Tibial nerve (tissue), 4 donors: Measurements from ENCODE around the gene GIMAP5. TPM values are rescaled to one million over a fixed set of nuclear protein-coding genes. Genes with fewer than 3 reads are reported as not detected.

Experiments
- DNase-seq, 2 donors: peaks; one replicate each; pipeline ENCODE4 v3.0.0-alpha.2; 2019; ENCODE audit warnings: low spot score in 2 of 2
- H3K27ac ChIP-seq, 4 donors: fragments of 200-600 bp; sonication (generic) in 3 of 4; one replicate each; pipeline ENCODE4 v1.5.1; 2017 to 2019; ENCODE audit warnings: mild to moderate bottlenecking in 1 of 4
- H3K27me3 ChIP-seq, 2 donors: fragments of 200-600 bp; sonication (generic) in 1 of 2; one replicate each; pipeline versions ENCODE4 v1.5.1 to v1.6.0; 2017 to 2019
- H3K36me3 ChIP-seq, 3 donors: fragments of 200-600 bp; sonication (generic); one replicate each; pipeline ENCODE4 v1.5.1; 2018 to 2019
- H3K4me1 ChIP-seq, 4 donors: fragments of 200-600 bp; sonication (generic) in 3 of 4; one replicate each; pipeline ENCODE4 v1.5.1; 2017 to 2019
- H3K4me3 ChIP-seq, 4 donors: fragments of 200-600 bp; sonication (generic) in 3 of 4; one replicate each; pipeline ENCODE4 v1.5.1; 2017 to 2019; ENCODE audit warnings: mild to moderate bottlenecking in 1 of 4, moderate library complexity in 1 of 4
- H3K9me3 ChIP-seq, 4 donors: fragments of 200-600 bp; sonication (generic) in 3 of 4; one replicate each; pipeline ENCODE4 v1.5.1; 2017 to 2019
- CTCF ChIP-seq, 5 experiments: fragments of 200-600 bp in 3 of 5; fragments of 450-650 bp in 2 of 5; sonication (generic) in 3 of 5; IDR thresholded peaks; one replicate each; pipeline ENCODE4 v1.5.1; 2016 to 2019; ENCODE audit warnings: antibody characterized with exemption in 5 of 5, mild to moderate bottlenecking in 3 of 5, moderate library complexity in 2 of 5
- EP300 ChIP-seq, 2 donors: sonication (generic); formaldehyde crosslinking; IDR thresholded peaks; one replicate each; pipeline ENCODE4 v1.6.1; 2017; ENCODE audit warnings: antibody characterized with exemption in 2 of 2, mild to moderate bottlenecking in 1 of 2
- POLR2A ChIP-seq, 2 donors: fragments of 450-650 bp; IDR thresholded peaks; one replicate each; pipeline ENCODE4 v1.6.1; 2017; ENCODE audit warnings: antibody characterized with exemption in 2 of 2, mild to moderate bottlenecking in 2 of 2, moderate library complexity in 2 of 2
- WGBS, 2 donors: methylation state at CpG; one replicate each; pipeline ENCODE4 v1.1.5; 2018; 5-methylcytosine and 5-hydroxymethylcytosine counted together
- total RNA-seq, 4 donors: library from RNA; depleted of rRNA; stranded (reverse); fragments of >200 nt; gene quantifications; one replicate each; pipeline ENCODE4 v1.1.0, GENCODE V29; 2016

The GIMAP5 gene
- total RNA-seq, 4 donors from 2014 or later, result 22.0 to 36.7 (median 33.4) TPM

- Histone ChIP-seq H3K27me3 (peaks cover 0 to 3% of the 10 kb centered on the region in 2 donors), H3K4me1 (peaks cover 0 to 12% (median 0%) of the 10 kb centered on the region in 4 donors), H3K4me3 (peak overlapping the region; percentile 24 to 45 (median 34)), H3K27ac (peak overlapping the region in 2 of 4 donors; percentile 69 to 81), H3K9me3 (no peaks in the 10 kb centered on the region), H3K36me3 (peaks cover 0 to 7% (median 0%) of the 10 kb centered on the region in 3 donors)
- no peak for DNase-seq
- TF ChIP-seq CTCF (IDR thresholded peaks at IDR 0.05) (no peak), EP300 (IDR thresholded peaks at IDR 0.05) (no peak), POLR2A (IDR thresholded peaks at IDR 0.05) (no peak)
These were observed 1.8 kb downstream of the GIMAP5 start for GRCh38 chr7:150739033-150739432.

GRCh38 chr7:150740053-150740452, 2.8 kb downstream of the GIMAP5 start:
- 73 to 82% methylated on average over 10 of the region's 10 CpGs for WGBS, 2 donors
- Histone ChIP-seq H3K4me1 (peaks cover 0 to 12% (median 0%) of the 10 kb centered on the region in 4 donors), H3K27ac (peak overlapping the region in 1 of 4 donors; percentile 81), H3K36me3 (peaks cover 0 to 7% (median 0%) of the 10 kb centered on the region in 3 donors), H3K27me3 (peaks cover 0 to 3% of the 10 kb centered on the region in 2 donors), H3K4me3 (peak overlapping the region in 2 of 4 donors; percentile 42 to 45), H3K9me3 (no peaks in the 10 kb centered on the region)
- TF ChIP-seq CTCF (IDR thresholded peaks at IDR 0.05) (no peak), POLR2A (IDR thresholded peaks at IDR 0.05) (no peak), EP300 (IDR thresholded peaks at IDR 0.05) (peak in 1 of 2 donors; percentile 58)
- DNase-seq, result peak in 1 of 2 donors; percentile 36

- peaks cover 0 to 7% (median 0%) of the 10 kb centered on the region in 3 donors for H3K36me3 ChIP-seq
- no peak overlapping the region for H3K27ac ChIP-seq
- no peaks in the 10 kb centered on the region for H3K9me3 ChIP-seq
- no peak for DNase-seq
- 87 to 92% methylated on average over 14 of the region's 14 CpGs for WGBS, 2 donors
- TF ChIP-seq CTCF (IDR thresholded peaks at IDR 0.05) (no peak), POLR2A (IDR thresholded peaks at IDR 0.05) (no peak), EP300 (IDR thresholded peaks at IDR 0.05) (no peak)
- peaks cover 0 to 12% (median 0%) of the 10 kb centered on the region in 4 donors for H3K4me1 ChIP-seq
- no peak overlapping the region for H3K4me3 ChIP-seq
- H3K27me3 ChIP-seq, result peaks cover 0 to 2% of the 10 kb centered on the region in 2 donors
These were observed 5.2 kb downstream of the GIMAP5 start for GRCh38 chr7:150742286-150742968.

- Histone ChIP-seq H3K27me3 (no peaks in the 10 kb centered on the region), H3K36me3 (peaks cover 0 to 7% (median 0%) of the 10 kb centered on the region in 3 donors), H3K4me1 (peaks cover 0 to 12% (median 0%) of the 10 kb centered on the region in 4 donors), H3K4me3 (no peak overlapping the region), H3K27ac (no peak overlapping the region), H3K9me3 (no peaks in the 10 kb centered on the region)
- 66 to 69% methylated on average over 8 of the region's 8 CpGs for WGBS, 2 donors
- DNase-seq, result no peak
- no peak for TF ChIP-seq POLR2A (IDR thresholded peaks at IDR 0.05)
- no peak for TF ChIP-seq CTCF (IDR thresholded peaks at IDR 0.05)
- TF ChIP-seq EP300 (IDR thresholded peaks at IDR 0.05), result no peak
These were observed 6.9 kb downstream of the GIMAP5 start for GRCh38 chr7:150744041-150744656.

GRCh38 chr7:150745086-150745485, 7.9 kb downstream of the GIMAP5 start:
- Histone ChIP-seq H3K4me3 (no peak overlapping the region), H3K36me3 (peaks cover 0 to 7% (median 0%) of the 10 kb centered on the region in 3 donors), H3K9me3 (no peaks in the 10 kb centered on the region), H3K4me1 (peaks cover 0 to 12% (median 0%) of the 10 kb centered on the region in 4 donors), H3K27me3 (no peaks in the 10 kb centered on the region), H3K27ac (no peak overlapping the region)
- no peak for DNase-seq
- TF ChIP-seq POLR2A (IDR thresholded peaks at IDR 0.05), result no peak
- no peak for TF ChIP-seq CTCF (IDR thresholded peaks at IDR 0.05)
- no peak for TF ChIP-seq EP300 (IDR thresholded peaks at IDR 0.05)
- 64 to 78% methylated on average over 5 of the region's 5 CpGs for WGBS, 2 donors
